ENCODE results near the gene PHACTR2.

PHACTR2 gene

GRCh38 chr6:143774347-143774746 lies 96.6 kb downstream of the PHACTR2 start:
- no peak for TF ChIP-seq POLR2AphosphoS5 (IDR thresholded peaks at IDR 0.05; ENCODE audit: low read depth)
- TF ChIP-seq REST (IDR thresholded peaks at IDR 0.05; ENCODE audit: insufficient replicate concordance, low read depth), result no peak
- no peak for TF ChIP-seq GABPA (IDR thresholded peaks at IDR 0.05; ENCODE audit: low read depth)
- TF ChIP-seq CTCF (IDR thresholded peaks at IDR 0.05; ENCODE audit: insufficient read depth, low read length), result no peak
- no peak for TF ChIP-seq SPI1 (IDR thresholded peaks at IDR 0.05; ENCODE audit: borderline replicate concordance, low read depth)
- Histone ChIP-seq H3K27me3 (ENCODE audit: insufficient read depth, poor library complexity, severe bottlenecking) (no peaks in the 10 kb centered on the region), H3K4me3 (replicated peaks; ENCODE audit: insufficient read depth, low read length) (no peak overlapping the region), H3K27ac (replicated peaks) (no peak overlapping the region)
- no peak for DNase-seq (ENCODE audit: low read depth in 1 of 2, low spot score in 1 of 2)

- Histone ChIP-seq H3K4me3 (replicated peaks; ENCODE audit: insufficient read depth, low read length) (no peak overlapping the region), H3K27ac (replicated peaks) (no peak overlapping the region), H3K27me3 (ENCODE audit: insufficient read depth, poor library complexity, severe bottlenecking) (no peaks in the 10 kb centered on the region)
- DNase-seq (ENCODE audit: low read depth in 1 of 2, low spot score in 1 of 2), result no peak
- no peak for TF ChIP-seq POLR2AphosphoS5 (IDR thresholded peaks at IDR 0.05; ENCODE audit: low read depth)
- TF ChIP-seq GABPA (IDR thresholded peaks at IDR 0.05; ENCODE audit: low read depth), result no peak
- no peak for TF ChIP-seq REST (IDR thresholded peaks at IDR 0.05; ENCODE audit: insufficient replicate concordance, low read depth)
- no peak for TF ChIP-seq SPI1 (IDR thresholded peaks at IDR 0.05; ENCODE audit: borderline replicate concordance, low read depth)
- TF ChIP-seq CTCF (IDR thresholded peaks at IDR 0.05; ENCODE audit: insufficient read depth, low read length), result no peak
These were observed 97.6 kb downstream of the PHACTR2 start for GRCh38 chr6:143775336-143775735.

GRCh38 chr6:143778926-143779325 lies 101.2 kb downstream of the PHACTR2 start:
- TF ChIP-seq POLR2AphosphoS5 (IDR thresholded peaks at IDR 0.05; ENCODE audit: low read depth) (no peak), CTCF (IDR thresholded peaks at IDR 0.05; ENCODE audit: insufficient read depth, low read length) (no peak), REST (IDR thresholded peaks at IDR 0.05; ENCODE audit: insufficient replicate concordance, low read depth) (no peak), SPI1 (IDR thresholded peaks at IDR 0.05; ENCODE audit: borderline replicate concordance, low read depth) (no peak), GABPA (IDR thresholded peaks at IDR 0.05; ENCODE audit: low read depth) (no peak)
- no peak for DNase-seq (ENCODE audit: low read depth in 1 of 2, low spot score in 1 of 2)

More at GRCh38 chr6:143778926-143779325, 101.2 kb downstream of the PHACTR2 start:
- Histone ChIP-seq H3K4me3 (replicated peaks; ENCODE audit: insufficient read depth, low read length) (no peak overlapping the region), H3K27me3 (ENCODE audit: insufficient read depth, poor library complexity, severe bottlenecking) (no peaks in the 10 kb centered on the region), H3K27ac (replicated peaks) (no peak overlapping the region)

Data from HL-60 (cell line).